HG03469 (cell line): Measurements from ENCODE around the gene EID1.

Source experiments
- ATAC-seq: cut with Tn5 transposase; IDR thresholded peaks from one replicate; pipeline ENCODE4 v1.9.1; 2021; ENCODE audit warnings: mild to moderate bottlenecking, moderate library complexity, moderate number of reproducible peaks; ENCODE audit not compliant: unreplicated experiment

The EID1 gene

GRCh38 chr15:48868023-48868422, 9.9 kb upstream of the EID1 start:
- no peak for ATAC-seq

DNA sequence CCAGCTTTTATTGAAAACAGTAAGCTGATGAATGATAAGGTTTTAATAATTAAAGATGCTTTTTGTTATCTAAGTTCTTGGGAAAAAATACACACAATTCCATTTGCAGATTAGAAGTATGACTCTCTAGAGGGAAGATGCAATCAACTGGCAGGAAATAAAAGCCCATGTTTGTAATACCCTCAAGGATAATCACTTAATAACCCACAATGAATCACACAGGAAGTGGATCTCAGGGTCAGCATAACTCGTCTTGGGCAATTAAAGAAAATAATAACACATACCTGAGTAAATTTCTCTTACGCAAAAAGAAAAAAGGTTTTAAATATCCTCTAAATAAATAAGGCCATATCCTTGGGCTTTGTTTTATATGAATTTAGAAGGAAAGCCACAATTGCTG, 9.4 kb upstream of the EID1 start:
- no peak for ATAC-seq

GRCh38 chr15:48869966-48870365, 8.0 kb upstream of the EID1 start:
- ATAC-seq = no peak

- no peak for ATAC-seq
These were observed 6.4 kb upstream of the EID1 start for GRCh38 chr15:48871542-48871941.

DNA sequence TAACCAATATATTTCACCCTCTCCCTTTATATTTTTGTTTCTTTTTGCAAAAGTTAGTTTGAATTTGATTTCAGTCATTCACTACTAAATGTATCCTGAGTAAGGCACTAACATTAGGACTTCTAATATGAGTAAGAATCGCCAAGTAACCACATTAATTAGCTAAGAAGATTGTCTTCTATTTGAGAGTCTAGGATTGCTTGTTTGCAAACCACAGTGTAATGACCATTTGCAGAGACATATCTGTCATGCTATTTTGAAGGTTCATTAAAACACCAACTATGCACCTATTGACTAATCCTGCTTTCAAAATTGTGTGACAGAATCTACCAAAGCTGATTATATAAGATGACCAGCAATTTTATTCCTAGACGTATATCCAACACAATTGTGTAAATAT, 5.3 kb upstream of the EID1 start:
- no peak for ATAC-seq

DNA sequence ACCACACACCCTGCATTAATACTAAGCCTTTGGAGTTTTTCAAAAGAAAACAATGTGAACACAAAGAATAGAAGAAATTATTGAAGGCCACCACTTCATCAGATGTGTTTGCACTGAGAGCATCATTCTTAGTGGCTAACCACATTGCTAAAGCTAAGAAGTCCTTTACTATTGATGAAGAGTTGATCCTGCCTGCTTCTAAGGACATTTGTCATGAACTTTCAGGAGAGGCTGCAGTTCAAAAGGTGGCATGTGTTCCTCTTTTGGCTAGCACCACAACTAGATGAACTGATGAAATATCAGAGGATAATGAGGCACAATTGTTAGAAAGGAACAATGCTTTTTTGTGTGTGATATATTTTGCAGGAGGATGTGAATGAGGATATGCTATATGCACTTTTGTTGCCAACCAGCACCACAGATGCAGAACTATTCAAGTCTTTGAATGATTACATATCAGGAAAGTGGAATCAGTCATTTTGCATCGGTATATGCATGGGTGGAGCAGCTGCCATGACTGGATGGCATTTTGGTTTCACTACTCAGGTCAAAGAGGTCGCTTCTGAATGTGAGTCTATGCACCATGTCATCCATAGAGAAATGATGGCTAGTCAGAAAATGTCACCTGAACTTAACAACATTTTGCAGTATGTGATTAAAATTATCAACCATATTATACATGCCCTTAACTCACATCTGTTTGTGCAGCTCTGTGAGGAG, 2.5 kb upstream of the EID1 start:
- ATAC-seq = no peak

GRCh38 chr15:48876057-48876456, 1.9 kb upstream of the EID1 start:
- ATAC-seq = no peak

DNA sequence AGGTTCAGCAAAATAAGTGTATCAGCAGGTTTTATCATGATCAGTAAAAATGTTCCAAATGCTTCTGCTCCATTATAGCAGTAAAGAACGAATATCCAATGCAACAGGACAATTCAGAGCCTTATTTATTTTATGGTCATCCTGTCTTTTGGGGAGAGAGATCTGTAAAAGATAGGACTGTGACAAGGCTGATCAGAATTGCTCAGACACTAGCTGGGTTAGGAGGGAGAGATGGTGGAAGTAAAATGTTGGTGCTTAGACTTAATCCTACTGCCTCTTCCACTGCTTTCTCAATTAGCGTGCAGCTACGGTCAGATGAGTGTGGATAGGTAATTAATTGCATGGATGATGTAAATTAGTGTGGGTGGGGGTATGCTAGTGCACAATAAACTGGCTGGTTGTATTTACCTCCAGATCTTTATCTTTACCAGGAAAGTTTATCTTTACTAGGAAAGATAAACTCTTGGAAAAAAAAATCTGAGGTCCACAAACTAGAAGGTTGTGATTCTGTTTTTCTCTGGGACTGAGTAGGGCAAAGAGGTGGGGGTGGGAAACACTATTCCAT, 2.2 kb downstream of the EID1 start:
- no peak for ATAC-seq

- ATAC-seq = no peak
These were observed 5.8 kb downstream of the EID1 start for GRCh38 chr15:48883699-48884098.

- no peak for ATAC-seq
These were observed 9.2 kb downstream of the EID1 start for GRCh38 chr15:48887144-48887543.

- ATAC-seq = no peak
These were observed 10.3 kb downstream of the EID1 start for GRCh38 chr15:48888191-48888590.

GRCh38 chr15:48888836-48889235, 10.9 kb downstream of the EID1 start:
- no peak for ATAC-seq

GRCh38 chr15:48889925-48890324, 12.0 kb downstream of the EID1 start:
- ATAC-seq = no peak

GRCh38 chr15:48890375-48890972, 12.5 kb downstream of the EID1 start:
- ATAC-seq = no peak

GRCh38 chr15:48891232-48891765, 13.4 kb downstream of the EID1 start:
- ATAC-seq = no peak

GRCh38 chr15:48893311-48893710, 15.4 kb downstream of the EID1 start:
- no peak for ATAC-seq

- ATAC-seq = no peak
These were observed 19.2 kb downstream of the EID1 start for GRCh38 chr15:48896869-48897814.

- no peak for ATAC-seq
These were observed 20.1 kb downstream of the EID1 start for GRCh38 chr15:48898032-48898431.

DNA sequence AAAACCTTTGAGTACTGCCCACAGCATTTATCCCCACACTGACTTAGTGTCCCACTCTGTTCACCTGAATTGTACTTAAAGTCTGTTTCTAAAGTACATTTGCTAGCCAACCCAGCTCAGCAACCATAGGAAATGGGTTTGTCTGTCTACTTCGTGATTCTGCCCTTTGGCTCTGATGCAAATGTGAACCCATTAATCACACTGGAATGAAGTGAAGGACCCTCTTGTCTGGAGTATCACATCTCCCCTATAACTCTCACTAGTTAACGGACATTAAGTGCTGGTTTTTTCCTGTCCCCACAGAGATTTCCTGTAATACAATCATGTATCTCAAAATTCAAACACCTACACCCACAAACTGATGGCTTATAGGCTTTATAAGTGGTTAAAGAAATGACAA, 20.5 kb downstream of the EID1 start:
- no peak for ATAC-seq

- no peak for ATAC-seq
These were observed 21.9 kb downstream of the EID1 start for GRCh38 chr15:48899793-48900192.

- ATAC-seq = no peak
These were observed 26.8 kb downstream of the EID1 start for GRCh38 chr15:48904758-48905157.
